ENCODE measurements around the gene GTF2F1.
A peak's percentile ranks its signal among the peaks of the same experiment; 100 is the strongest.
"Not testable (repeated sequence)": the region's sequence is repeated elsewhere in the genome, so short reads cannot be mapped to it uniquely, and the experiment has no call there.

GTF2F1 gene

GRCh38 chr19:6364353-6364752 is 28.6 kb downstream of the GTF2F1 start:
- no peak for TF ChIP-seq CTCF (IDR thresholded peaks at IDR 0.05; ENCODE audit: insufficient read depth, low read length, poor library complexity, severe bottlenecking)
- no peak for TF ChIP-seq EZH2phosphoT487 (conservative IDR thresholded peaks at IDR 0.05; ENCODE audit: low read length)
- H3K36me3 ChIP-seq (ENCODE audit: low read length), result 0 out of 2 replicates have a peak, but pooled peaks cover 4% of the 10 kb centered on the region

GRCh38 chr19:6362351-6362801 is 30.6 kb downstream of the GTF2F1 start:
- no peak overlapping the region for H2AFZ ChIP-seq (ENCODE audit: low read depth, low read length, severe bottlenecking)
- H3K27me3 ChIP-seq (ENCODE audit: low read length), result no peaks in the 10 kb centered on the region
- peak overlapping the region; percentile 91 for H3K9ac ChIP-seq (ENCODE audit: low read length)
- H3K4me3 ChIP-seq (ENCODE audit: insufficient read depth, low read length, poor library complexity, severe bottlenecking), result peak overlapping the region; percentile 84
- H3K36me3 ChIP-seq (ENCODE audit: low read length), result no peaks in the 10 kb centered on the region
- no peaks in the 10 kb centered on the region for H3K9me3 ChIP-seq (ENCODE audit: insufficient read depth, low read length)
- H3K27ac ChIP-seq (ENCODE audit: low read depth, low read length), result peak overlapping the region; percentile 45
- H3F3A ChIP-seq (ENCODE audit: insufficient read depth), result no peaks in the 10 kb centered on the region
- TF ChIP-seq CTCF (IDR thresholded peaks at IDR 0.05; ENCODE audit: insufficient read depth, low read length, poor library complexity, severe bottlenecking), result no peak
- no peak for TF ChIP-seq EZH2phosphoT487 (conservative IDR thresholded peaks at IDR 0.05; ENCODE audit: low read length)
- H3K9me2 ChIP-seq (replicated peaks; ENCODE audit: insufficient read depth, low read length), result no peaks in the 10 kb centered on the region
- no peaks in the 10 kb centered on the region for H4K20me1 ChIP-seq (ENCODE audit: low read depth, low read length)
- H3K4me2 ChIP-seq (ENCODE audit: low read depth, low read length, poor library complexity, severe bottlenecking), result peak overlapping the region; percentile 89
- H3K79me2 ChIP-seq (ENCODE audit: insufficient read depth, low read length), result peaks cover 13% of the 10 kb centered on the region; the same call in 1 of the 2 replicates

More at GRCh38 chr19:6364353-6364752, 28.6 kb downstream of the GTF2F1 start:
- no peaks in the 10 kb centered on the region for H3K27me3 ChIP-seq (ENCODE audit: low read length)
- H2AFZ ChIP-seq (ENCODE audit: low read depth, low read length, severe bottlenecking), result no peak overlapping the region
- H3K4me2 ChIP-seq (ENCODE audit: low read depth, low read length, poor library complexity, severe bottlenecking), result no peak overlapping the region
- no peaks in the 10 kb centered on the region for H3K9me2 ChIP-seq (replicated peaks; ENCODE audit: insufficient read depth, low read length)
- peaks cover 13% of the 10 kb centered on the region; the same call in 1 of the 2 replicates for H3K79me2 ChIP-seq (ENCODE audit: insufficient read depth, low read length)
- H4K20me1 ChIP-seq (ENCODE audit: low read depth, low read length), result no peaks in the 10 kb centered on the region
- no peaks in the 10 kb centered on the region for H3F3A ChIP-seq (ENCODE audit: insufficient read depth)
- H3K9ac ChIP-seq (ENCODE audit: low read length), result no peak overlapping the region
- H3K9me3 ChIP-seq (ENCODE audit: insufficient read depth, low read length), result no peaks in the 10 kb centered on the region
- no peak overlapping the region for H3K4me3 ChIP-seq (ENCODE audit: insufficient read depth, low read length, poor library complexity, severe bottlenecking)
- H3K27ac ChIP-seq (ENCODE audit: low read depth, low read length), result no peak overlapping the region

- Histone ChIP-seq H3K4me3 (ENCODE audit: insufficient read depth, low read length, poor library complexity, severe bottlenecking) (peak overlapping the region; percentile 84), H3K4me2 (ENCODE audit: low read depth, low read length, poor library complexity, severe bottlenecking) (peak overlapping the region; percentile 89), H3K9me3 (ENCODE audit: insufficient read depth, low read length) (no peaks in the 10 kb centered on the region), H3K27me3 (ENCODE audit: low read length) (no peaks in the 10 kb centered on the region), H3F3A (ENCODE audit: insufficient read depth) (no peaks in the 10 kb centered on the region), H3K79me2 (ENCODE audit: insufficient read depth, low read length) (peaks cover 13% of the 10 kb centered on the region; the same call in 1 of the 2 replicates), H3K36me3 (ENCODE audit: low read length) (no peaks in the 10 kb centered on the region), H3K9me2 (replicated peaks; ENCODE audit: insufficient read depth, low read length) (no peaks in the 10 kb centered on the region), H2AFZ (ENCODE audit: low read depth, low read length, severe bottlenecking) (peak overlapping the region; percentile 55), H4K20me1 (ENCODE audit: low read depth, low read length) (no peaks in the 10 kb centered on the region), H3K27ac (ENCODE audit: low read depth, low read length) (peak overlapping the region; percentile 45), H3K9ac (ENCODE audit: low read length) (peak overlapping the region; percentile 91)
- TF ChIP-seq EZH2phosphoT487 (conservative IDR thresholded peaks at IDR 0.05; ENCODE audit: low read length), result no peak
- TF ChIP-seq CTCF (IDR thresholded peaks at IDR 0.05; ENCODE audit: insufficient read depth, low read length, poor library complexity, severe bottlenecking), result no peak
These were observed 31.0 kb downstream of the GTF2F1 start for GRCh38 chr19:6362027-6362350.

- H3K9ac ChIP-seq (ENCODE audit: low read length), result peak overlapping the region; percentile 91
These were observed 32.1 kb downstream of the GTF2F1 start for GRCh38 chr19:6360857-6361216.

GRCh38 chr19:6360445-6360844 is 32.5 kb downstream of the GTF2F1 start:
- peaks cover 13% of the 10 kb centered on the region; the same call in 1 of the 2 replicates for H3K79me2 ChIP-seq (ENCODE audit: insufficient read depth, low read length)
- H3K9ac ChIP-seq (ENCODE audit: low read length); H4K20me1 ChIP-seq (ENCODE audit: low read depth, low read length); H3K4me3 ChIP-seq (ENCODE audit: insufficient read depth, low read length, poor library complexity, severe bottlenecking); H3K36me3 ChIP-seq (ENCODE audit: low read length); H3F3A ChIP-seq (ENCODE audit: insufficient read depth); H3K9me2 ChIP-seq (replicated peaks; ENCODE audit: insufficient read depth, low read length); H3K4me2 ChIP-seq (ENCODE audit: low read depth, low read length, poor library complexity, severe bottlenecking); H3K9me3 ChIP-seq (ENCODE audit: insufficient read depth, low read length); H3K27ac ChIP-seq (ENCODE audit: low read depth, low read length); H2AFZ ChIP-seq (ENCODE audit: low read depth, low read length, severe bottlenecking); H3K27me3 ChIP-seq (ENCODE audit: low read length): not testable (repeated sequence)

More at GRCh38 chr19:6360857-6361216, 32.1 kb downstream of the GTF2F1 start:
- not testable (repeated sequence) for H3K9me3 ChIP-seq (ENCODE audit: insufficient read depth, low read length); H4K20me1 ChIP-seq (ENCODE audit: low read depth, low read length); H3K27ac ChIP-seq (ENCODE audit: low read depth, low read length); H3F3A ChIP-seq (ENCODE audit: insufficient read depth); H3K9me2 ChIP-seq (replicated peaks; ENCODE audit: insufficient read depth, low read length); H3K36me3 ChIP-seq (ENCODE audit: low read length); H3K27me3 ChIP-seq (ENCODE audit: low read length)
- Histone ChIP-seq H3K4me2 (ENCODE audit: low read depth, low read length, poor library complexity, severe bottlenecking) (peak overlapping the region; percentile 89), H3K4me3 (ENCODE audit: insufficient read depth, low read length, poor library complexity, severe bottlenecking) (peak overlapping the region; percentile 84), H2AFZ (ENCODE audit: low read depth, low read length, severe bottlenecking) (peak overlapping the region; percentile 55), H3K79me2 (ENCODE audit: insufficient read depth, low read length) (peaks cover 13% of the 10 kb centered on the region; the same call in 1 of the 2 replicates)

Data from SU-DHL-6 (cell line).